ENCODE results near the gene WDR55. TPM values are rescaled to one million over a fixed set of nuclear protein-coding genes. Genes with fewer than 3 reads are reported as not detected.
"Not testable (repeated sequence)": the region's sequence is repeated elsewhere in the genome, so short reads cannot be mapped to it uniquely, and the experiment has no call there.

Gene WDR55
- total and polyA plus RNA-seq, 2 experiments from 2014 or later: 9.6 to 18.0 TPM

GRCh38 chr5:140638898-140639147 lies 25.9 kb upstream of the WDR55 start:
- H3K27ac ChIP-seq (ENCODE audit: low read depth): peak overlapping the region; percentile 13; the same call in 1 of the 2 replicates
- peak overlapping the region; percentile 28; the same call in 1 of the 2 replicates for H3K27ac Mint-ChIP-seq

GRCh38 chr5:140639148-140639981 lies 25.3 kb upstream of the WDR55 start, which contains the start of gene TMCO6:
TSS of gene TMCO6 (plus strand) at chr5:140639451. CDS start at chr5:140639528, 77 bp downstream.
- TF ChIP-seq REST (IDR thresholded peaks at IDR 0.05; ENCODE audit: unreplicated experiment) (no peak), STAT1 (IDR thresholded peaks at IDR 0.05; ENCODE audit: unreplicated experiment) (no peak), POLR2AphosphoS5 (IDR thresholded peaks at IDR 0.05; ENCODE audit: low read depth) (peak; percentile 97), EZH2phosphoT487 (IDR thresholded peaks at IDR 0.05; ENCODE audit: unreplicated experiment) (no peak), CREB1 (CRISPR knock-in tag; IDR thresholded peaks at IDR 0.05; ENCODE audit: low read depth) (peak; percentile 16; the same call in 1 of the 2 replicates), CTCF (conservative IDR thresholded peaks at IDR 0.05; ENCODE audit: low read depth in 2 of 2) (peak; percentile 34 to 55; a peak in 3 of 4 replicates)
- peak within 1 kb of the TSS; percentile 45; the same call in 1 of the 2 replicates for H3K27ac ChIP-seq (ENCODE audit: low read depth)
- H3K27ac Mint-ChIP-seq: peak within 1 kb of the TSS; percentile 66; the same call in 1 of the 2 replicates

More at GRCh38 chr5:140638898-140639147, 25.9 kb upstream of the WDR55 start:
- H4K20me1 ChIP-seq (replicated peaks; ENCODE audit: insufficient read depth); H3K36me3 ChIP-seq (ENCODE audit: insufficient read depth); H3F3A ChIP-seq (replicated peaks; ENCODE audit: low read depth); ATAC-seq; H3K27me3 ChIP-seq (ENCODE audit: insufficient read depth); H3K9me2 ChIP-seq (ENCODE audit: insufficient read depth); H3K9me3 Mint-ChIP-seq; DNase-seq (ENCODE audit: low spot score): not testable (repeated sequence)
- Histone ChIP-seq H3K4me3 (peak overlapping the region; percentile 86), H3K79me2 (replicated peaks; ENCODE audit: insufficient read depth) (peaks cover 13% of the 10 kb centered on the region), H3K4me1 (ENCODE audit: insufficient read depth) (peaks cover 17% of the 10 kb centered on the region), H3K4me2 (peak overlapping the region; percentile 66; the same call in 1 of the 2 replicates), H2AFZ (peak overlapping the region; percentile 73)
- Mint-ChIP-seq H3K36me3 (ENCODE audit: low read depth) (peaks cover 26% of the 10 kb centered on the region), H3K4me3 (peak overlapping the region; percentile 90), H3K4me1 (peaks cover 11% of the 10 kb centered on the region; the same call in 2 of the 3 replicates), H3K27me3 (ENCODE audit: insufficient read depth, low read depth, poor library complexity) (peaks cover 18% of the 10 kb centered on the region)

More at GRCh38 chr5:140639148-140639981, 25.3 kb upstream of the WDR55 start, which contains the start of gene TMCO6:
- peaks cover 13% of the 10 kb centered on the region for H3K79me2 ChIP-seq (replicated peaks; ENCODE audit: insufficient read depth)
- Mint-ChIP-seq H3K36me3 (ENCODE audit: low read depth) (peaks cover 32% of the 10 kb centered on the region), H3K4me1 (peaks cover 11% of the 10 kb centered on the region; the same call in 2 of the 3 replicates), H3K27me3 (ENCODE audit: insufficient read depth, low read depth, poor library complexity) (peaks cover 18% of the 10 kb centered on the region), H3K4me3 (peak within 1 kb of the TSS; percentile 90), H3K9me3 (peaks cover 3% of the 10 kb centered on the region; the same call in 1 of the 3 replicates)
- peak within 1 kb of the TSS; percentile 92 for H2AFZ ChIP-seq
- no peaks in the 10 kb centered on the region for H3K27me3 ChIP-seq (ENCODE audit: insufficient read depth)
- peak within 1 kb of the TSS; percentile 86 for H3K4me3 ChIP-seq
- H3K4me2 ChIP-seq: peak within 1 kb of the TSS; percentile 86
- H4K20me1 ChIP-seq (replicated peaks; ENCODE audit: insufficient read depth): no peaks in the 10 kb centered on the region; the same call in 1 of the 2 replicates
- H3F3A ChIP-seq (replicated peaks; ENCODE audit: low read depth): no peaks in the 10 kb centered on the region
- 0 out of 2 replicates have a peak, but pooled peaks cover 3% of the 10 kb centered on the region for H3K9me2 ChIP-seq (ENCODE audit: insufficient read depth)
- peak; percentile 92 for ATAC-seq
- DNase-seq (ENCODE audit: low spot score): peak; percentile 97
- H3K4me1 ChIP-seq (ENCODE audit: insufficient read depth): peaks cover 17% of the 10 kb centered on the region
- H3K36me3 ChIP-seq (ENCODE audit: insufficient read depth): 0 out of 2 replicates have a peak, but pooled peaks cover 5% of the 10 kb centered on the region
